Smooth muscle cell (in vitro differentiated cells): Measurements from ENCODE around the gene ZNF580. TPM values are rescaled to one million over a fixed set of nuclear protein-coding genes. Genes with fewer than 3 reads are reported as not detected.

Experiments used
- DNase-seq: peaks from one replicate; lab custom pipeline; 2025; ENCODE audit not compliant: unreplicated experiment; lab: John Stamatoyannopoulos, UW
- H2AFZ ChIP-seq: fragments of 200-600 bp; sonication (generic); 2 replicates; pipeline ENCODE4 v1.6.0; 2016; ENCODE audit warnings: antibody characterized with exemption, low read depth, mild to moderate bottlenecking
- H3F3A ChIP-seq: fragments of 200-600 bp; sonication (generic); 2 replicates; pipeline ENCODE4 v1.6.0; 2017; ENCODE audit warnings: antibody characterized with exemption, low read depth
- H3K27ac ChIP-seq: fragments of 200-600 bp; sonication (generic); 2 replicates; pipeline ENCODE4 v1.5.1; 2016; ENCODE audit warnings: low read depth, mild to moderate bottlenecking
- H3K27me3 ChIP-seq: fragments of 200-600 bp; sonication (generic); 2 replicates; pipeline ENCODE4 v1.6.1; 2016; ENCODE audit warnings: low read depth, mild to moderate bottlenecking
- H3K36me3 ChIP-seq: fragments of 200-600 bp; sonication (generic); 2 replicates; pipeline ENCODE4 v1.5.1; 2016; ENCODE audit warnings: low read depth
- H3K4me1 ChIP-seq: fragments of 200-600 bp; sonication (generic); 2 replicates; pipeline ENCODE4 v1.5.1; 2016; ENCODE audit warnings: low read depth
- H3K4me2 ChIP-seq: fragments of 200-600 bp; sonication (generic); 2 replicates; pipeline ENCODE4 v1.6.0; 2016; ENCODE audit warnings: mild to moderate bottlenecking
- H3K4me3 ChIP-seq: fragments of 200-600 bp; sonication (generic); 2 replicates; pipeline ENCODE4 v1.5.1; 2016; ENCODE audit warnings: mild to moderate bottlenecking
- H3K79me2 ChIP-seq: fragments of 200-600 bp; sonication (generic); 2 replicates; pipeline ENCODE4 v1.6.0; 2016; ENCODE audit warnings: low read depth, mild to moderate bottlenecking
- H3K9ac ChIP-seq: fragments of 200-600 bp; sonication (generic); 2 replicates; pipeline ENCODE4 v1.6.0; 2016; ENCODE audit warnings: low read depth
- H3K9me3 ChIP-seq: fragments of 200-600 bp; sonication (generic); replicated peaks from 2 replicates; pipeline ENCODE4 v1.5.1; 2016; ENCODE audit warnings: low read depth
- H4K20me1 ChIP-seq: fragments of 200-600 bp; sonication (generic); 2 replicates; pipeline ENCODE4 v1.6.0; 2016; ENCODE audit warnings: low read depth
- CTCF ChIP-seq: fragments of 200-600 bp; sonication (generic); IDR thresholded peaks from 2 replicates; pipeline ENCODE4 v1.5.1; 2017; ENCODE audit warnings: borderline replicate concordance, mild to moderate bottlenecking, antibody characterized with exemption; ENCODE audit not compliant: insufficient read depth, poor library complexity, severe bottlenecking
- WGBS: methylation state at CpG from one replicate; pipeline ENCODE4 v1.1.7; 2016; ENCODE audit warnings: low lambda C conversion rate; 5-methylcytosine and 5-hydroxymethylcytosine counted together
- polyA plus RNA-seq: library from polyadenylated mRNA; unstranded; fragments of >200 nt; fragmentation: Nextera tagmentation; extraction: Ambion mirVana; gene quantifications from 2 replicates; pipeline ENCODE4 v1.2.1, GENCODE V29; 2016
- total RNA-seq: library from RNA; depleted of rRNA; stranded (reverse); fragments of >200 nt; gene quantifications from 2 replicates; pipeline ENCODE4 v1.2.3, GENCODE V29; 2014

The ZNF580 gene
- total and polyA plus RNA-seq, 2 experiments from 2014 or later = 11.9 to 76.8 TPM

GRCh38 chr19:55605207-55605636 is 35.6 kb upstream of the ZNF580 start:
- DNase-seq = peak; percentile 95
- peaks cover 35% of the 10 kb centered on the region for H3K79me2 ChIP-seq
- H3K36me3 ChIP-seq = no peaks in the 10 kb centered on the region
- WGBS = under 1% methylated on average over 29 of the region's 43 CpGs
- no peak for TF ChIP-seq CTCF
- peaks cover 16% of the 10 kb centered on the region for H3K4me1 ChIP-seq
- H2AFZ ChIP-seq = no peak overlapping the region
- H4K20me1 ChIP-seq = peaks cover 29% of the 10 kb centered on the region
- H3K27ac ChIP-seq = peak overlapping the region; percentile 85
- H3K27me3 ChIP-seq = no peaks in the 10 kb centered on the region
- no peak overlapping the region for H3K9ac ChIP-seq
- H3K4me3 ChIP-seq = peak overlapping the region; percentile 80
- peaks cover 16% of the 10 kb centered on the region for H3F3A ChIP-seq
- H3K4me2 ChIP-seq = peak overlapping the region; percentile 88
- H3K9me3 ChIP-seq = no peaks in the 10 kb centered on the region

GRCh38 chr19:55605637-55606470 is 34.9 kb upstream of the ZNF580 start, which contains the start of gene ZNF865:
Gene ZNF865, plus strand, starts transcription at chr19:55605647. Its CDS starts 7,972 bp downstream, at chr19:55613619.
- Histone ChIP-seq H3K36me3 (no peaks in the 10 kb centered on the region), H3K4me2 (peak within 1 kb of the TSS; percentile 88), H3K4me1 (peaks cover 13% of the 10 kb centered on the region), H3K4me3 (peak within 1 kb of the TSS; percentile 80), H4K20me1 (peaks cover 29% of the 10 kb centered on the region), H3K9me3 (no peaks in the 10 kb centered on the region), H3K9ac (peak within 1 kb of the TSS; percentile 88), H3F3A (peaks cover 14% of the 10 kb centered on the region), H2AFZ (no peak within 1 kb of the TSS), H3K79me2 (peaks cover 41% of the 10 kb centered on the region), H3K27ac (peak within 1 kb of the TSS; percentile 85), H3K27me3 (no peaks in the 10 kb centered on the region)
- 2% methylated on average over 20 of the region's 44 CpGs for WGBS
- peak; percentile 55 for DNase-seq
- TF ChIP-seq CTCF = peak; percentile 60

GRCh38 chr19:55606471-55606787 is 34.4 kb upstream of the ZNF580 start:
- peak overlapping the region; percentile 88 for H3K4me2 ChIP-seq
- DNase-seq = no peak
- peak overlapping the region; percentile 80 for H3K4me3 ChIP-seq
- H3K27ac ChIP-seq = peak overlapping the region; percentile 69
- H4K20me1 ChIP-seq = peaks cover 33% of the 10 kb centered on the region
- no peaks in the 10 kb centered on the region for H3K9me3 ChIP-seq
- H3K79me2 ChIP-seq = peaks cover 43% of the 10 kb centered on the region
- H3K9ac ChIP-seq = peak overlapping the region; percentile 53
- no peak for TF ChIP-seq CTCF
- no peaks in the 10 kb centered on the region for H3K36me3 ChIP-seq
- H3K4me1 ChIP-seq = peaks cover 10% of the 10 kb centered on the region
- H3K27me3 ChIP-seq = no peaks in the 10 kb centered on the region
- H2AFZ ChIP-seq = no peak overlapping the region
- WGBS = 31% methylated on average over 12 of the region's 12 CpGs
- H3F3A ChIP-seq = peaks cover 8% of the 10 kb centered on the region

GRCh38 chr19:55606817-55607216 is 34.0 kb upstream of the ZNF580 start:
- H3K36me3 ChIP-seq = no peaks in the 10 kb centered on the region
- no peaks in the 10 kb centered on the region for H3K27me3 ChIP-seq
- peak overlapping the region; percentile 80 for H3K4me3 ChIP-seq
- WGBS = 91% methylated on average over 9 of the region's 9 CpGs
- peaks cover 37% of the 10 kb centered on the region for H4K20me1 ChIP-seq
- peaks cover 43% of the 10 kb centered on the region for H3K79me2 ChIP-seq
- DNase-seq = no peak
- peaks cover 7% of the 10 kb centered on the region for H3F3A ChIP-seq
- H3K9me3 ChIP-seq = no peaks in the 10 kb centered on the region
- peak overlapping the region; percentile 53 for H3K9ac ChIP-seq
- no peak overlapping the region for H2AFZ ChIP-seq
- peak overlapping the region; percentile 69 for H3K27ac ChIP-seq
- H3K4me1 ChIP-seq = peaks cover 10% of the 10 kb centered on the region
- TF ChIP-seq CTCF = no peak
- H3K4me2 ChIP-seq = peak overlapping the region; percentile 88
